ENCODE results near the gene DDX6. TPM values are rescaled to one million over a fixed set of nuclear protein-coding genes. Genes with fewer than 3 reads are reported as not detected.

The DDX6 gene
- total RNA-seq, result 61.6 and 91.4 TPM in 2 replicates

DNA sequence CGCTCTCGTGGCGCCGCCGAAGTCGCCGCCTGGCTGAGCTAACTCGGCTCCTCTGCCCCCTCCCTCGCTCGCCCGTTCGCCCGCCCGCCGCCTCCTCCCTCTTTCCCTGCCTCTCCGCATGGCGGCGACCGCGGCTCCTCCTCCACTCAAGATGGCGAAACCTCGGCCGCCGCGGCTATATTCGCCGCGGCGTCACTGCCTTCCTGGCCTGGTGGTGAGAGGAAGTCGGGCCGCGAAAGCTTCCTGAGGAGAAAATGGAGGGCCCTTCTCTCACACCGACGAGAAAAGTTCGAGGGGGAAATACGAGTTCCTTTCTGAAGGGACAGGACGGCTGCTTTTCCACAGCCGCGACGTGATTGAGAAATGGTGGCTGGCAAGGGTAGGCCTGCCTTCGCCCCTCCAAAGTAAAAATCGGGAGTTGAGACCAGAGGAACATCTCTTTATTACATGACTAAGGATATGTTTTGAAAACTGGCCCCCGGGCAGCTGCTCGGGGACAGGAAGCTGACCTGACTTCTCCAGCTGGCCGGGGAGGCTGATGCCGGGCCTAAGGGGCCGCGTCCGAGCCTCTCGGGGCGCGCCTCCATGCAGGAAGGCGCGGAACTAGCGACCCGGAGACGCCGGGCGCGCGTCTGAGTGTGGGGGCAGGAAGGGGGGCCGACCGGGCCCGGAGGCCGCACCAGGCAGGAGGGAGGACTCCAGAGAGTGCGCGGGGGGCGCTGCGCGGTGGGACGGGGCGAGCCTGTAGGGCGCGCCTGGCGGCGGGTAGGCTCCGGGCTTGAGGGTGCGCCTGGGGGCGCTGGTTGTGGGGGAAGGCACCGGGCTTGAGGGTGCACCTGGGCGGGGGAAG, at the start of gene DDX6:
TSS of gene DDX6 (minus strand) at position 54 of the 850 bp plus-strand sequence. CDS start 4,913 bp downstream, outside the sequence.

Other genes starting within 250 kb of the DDX6 start
- gene IFT46, start 225.2 kb downstream of the DDX6 start, total RNA-seq, result 19.5 and 31.3 TPM in 2 replicates
- 151 and 155 TPM in 2 replicates for gene ARCN1, start 218.8 kb downstream of the DDX6 start, total RNA-seq
- 99.8 and 122 TPM in 2 replicates for gene PHLDB1, start 183.5 kb downstream of the DDX6 start, total RNA-seq
- gene TREH, start 111.5 kb downstream of the DDX6 start, total RNA-seq, result not detected in 2 replicates
- gene CXCR5, start 92.7 kb upstream of the DDX6 start, total RNA-seq, result not detected in 2 replicates
- 21.1 and 49.4 TPM in 2 replicates for gene BCL9L, start 134.8 kb upstream of the DDX6 start, total RNA-seq
- not detected in 2 replicates for gene UPK2, start 165.1 kb upstream of the DDX6 start, total RNA-seq
- not detected in 2 replicates for gene FOXR1, start 180.6 kb upstream of the DDX6 start, total RNA-seq
- gene CENATAC, start 207.0 kb upstream of the DDX6 start, total RNA-seq, result 6.3 and 6.8 TPM in 2 replicates
- gene RPS25, start 227.2 kb upstream of the DDX6 start, total RNA-seq, result 1,512 and 1,580 TPM in 2 replicates
- 47.6 and 56.7 TPM in 2 replicates for gene TRAPPC4, start 227.6 kb upstream of the DDX6 start, total RNA-seq
- gene SLC37A4, start 239.7 kb upstream of the DDX6 start, total RNA-seq, result 6.6 and 10.5 TPM in 2 replicates